ENCODE results near the gene TENM3.

TENM3 gene

GRCh38 chr4:182443070-182443469, 199.9 kb downstream of the TENM3 start:
- Mint-ChIP-seq H3K27ac (no peak overlapping the region), H3K9me3 (no peaks in the 10 kb centered on the region), H3K27me3 (ENCODE audit: low read depth) (peaks cover 13% of the 10 kb centered on the region), H3K36me3 (ENCODE audit: low read depth) (peaks cover 5% of the 10 kb centered on the region), H3K4me1 (peaks cover 5% of the 10 kb centered on the region), H3K4me3 (no peak overlapping the region)
- TF ChIP-seq, protein P1, sequence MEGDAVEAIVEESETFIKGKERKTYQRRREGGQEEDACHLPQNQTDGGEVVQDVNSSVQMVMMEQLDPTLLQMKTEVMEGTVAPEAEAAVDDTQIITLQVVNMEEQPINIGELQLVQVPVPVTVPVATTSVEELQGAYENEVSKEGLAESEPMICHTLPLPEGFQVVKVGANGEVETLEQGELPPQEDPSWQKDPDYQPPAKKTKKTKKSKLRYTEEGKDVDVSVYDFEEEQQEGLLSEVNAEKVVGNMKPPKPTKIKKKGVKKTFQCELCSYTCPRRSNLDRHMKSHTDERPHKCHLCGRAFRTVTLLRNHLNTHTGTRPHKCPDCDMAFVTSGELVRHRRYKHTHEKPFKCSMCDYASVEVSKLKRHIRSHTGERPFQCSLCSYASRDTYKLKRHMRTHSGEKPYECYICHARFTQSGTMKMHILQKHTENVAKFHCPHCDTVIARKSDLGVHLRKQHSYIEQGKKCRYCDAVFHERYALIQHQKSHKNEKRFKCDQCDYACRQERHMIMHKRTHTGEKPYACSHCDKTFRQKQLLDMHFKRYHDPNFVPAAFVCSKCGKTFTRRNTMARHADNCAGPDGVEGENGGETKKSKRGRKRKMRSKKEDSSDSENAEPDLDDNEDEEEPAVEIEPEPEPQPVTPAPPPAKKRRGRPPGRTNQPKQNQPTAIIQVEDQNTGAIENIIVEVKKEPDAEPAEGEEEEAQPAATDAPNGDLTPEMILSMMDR (IDR thresholded peaks at IDR 0.05; ENCODE audit: unreplicated experiment in 3 of 3): no peak

GRCh38 chr4:182447767-182448280, 204.6 kb downstream of the TENM3 start:
- H3K9me3 Mint-ChIP-seq: no peaks in the 10 kb centered on the region
- peak overlapping the region; percentile 82 to 94 (median 93) for H3K4me3 Mint-ChIP-seq
- peak overlapping the region; percentile 60 to 81 (median 76) for H3K27ac Mint-ChIP-seq
- H3K36me3 Mint-ChIP-seq (ENCODE audit: low read depth): no peaks in the 10 kb centered on the region
- peaks cover 19% of the 10 kb centered on the region for H3K27me3 Mint-ChIP-seq (ENCODE audit: low read depth)
- peaks cover 19% of the 10 kb centered on the region for H3K4me1 Mint-ChIP-seq
- TF ChIP-seq, protein P1 (IDR thresholded peaks at IDR 0.05; ENCODE audit: unreplicated experiment in 3 of 3): no peak

- H3K4me1 Mint-ChIP-seq: peaks cover 19% of the 10 kb centered on the region
- no peaks in the 10 kb centered on the region for H3K36me3 Mint-ChIP-seq (ENCODE audit: low read depth)
- H3K4me3 Mint-ChIP-seq: peak overlapping the region; percentile 82 to 95 (median 92)
- TF ChIP-seq, protein P1 (IDR thresholded peaks at IDR 0.05; ENCODE audit: unreplicated experiment in 3 of 3): no peak
- H3K9me3 Mint-ChIP-seq: no peaks in the 10 kb centered on the region
- H3K27ac Mint-ChIP-seq: peak overlapping the region; percentile 48 to 82 (median 60)
- H3K27me3 Mint-ChIP-seq (ENCODE audit: low read depth): peaks cover 19% of the 10 kb centered on the region
These were observed 205.3 kb downstream of the TENM3 start for GRCh38 chr4:182448281-182449151.

DNA sequence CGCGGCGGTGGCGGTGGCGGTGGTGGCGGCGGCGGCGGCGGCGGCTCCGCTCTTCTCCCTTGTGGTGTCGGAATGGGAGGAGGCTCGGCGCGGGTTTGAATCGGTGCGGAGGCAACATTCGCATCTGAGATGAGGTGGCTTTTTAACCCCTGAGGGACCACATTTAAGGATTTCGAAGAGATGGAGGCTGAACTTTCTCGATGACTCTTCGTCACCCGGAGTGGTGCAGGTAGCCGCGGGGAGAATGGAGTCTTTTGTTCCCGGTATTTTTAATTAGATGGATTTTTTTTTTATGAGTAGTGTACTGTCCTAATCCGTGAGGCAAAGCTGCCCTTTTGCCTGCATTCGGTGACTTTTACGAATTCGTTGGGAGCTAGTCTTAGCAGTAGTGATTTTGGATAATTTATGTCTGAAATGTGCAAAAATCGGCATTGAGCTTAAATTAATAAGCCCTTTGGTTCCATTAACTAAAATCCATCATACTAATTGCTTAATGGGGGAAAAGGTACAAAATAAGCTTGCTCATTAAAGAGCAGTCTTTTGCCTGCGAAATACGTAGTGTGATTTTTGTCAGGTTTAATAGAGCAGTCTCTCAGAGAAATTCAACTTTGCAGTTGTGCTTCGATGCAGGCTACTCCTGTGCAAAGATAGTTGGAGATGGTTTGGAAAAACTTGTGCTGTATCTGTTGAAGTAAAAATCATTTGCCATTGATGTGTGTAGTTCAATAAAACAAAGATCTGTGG, 206.2 kb downstream of the TENM3 start:
- Mint-ChIP-seq H3K27ac (peak overlapping the region; percentile 60 to 86 (median 82)), H3K4me3 (peak overlapping the region; percentile 82 to 98 (median 95)), H3K4me1 (peaks cover 19% of the 10 kb centered on the region), H3K27me3 (ENCODE audit: low read depth) (peaks cover 19% of the 10 kb centered on the region), H3K9me3 (no peaks in the 10 kb centered on the region), H3K36me3 (ENCODE audit: low read depth) (no peaks in the 10 kb centered on the region)
- TF ChIP-seq, protein P1 (IDR thresholded peaks at IDR 0.05; ENCODE audit: unreplicated experiment in 3 of 3): no peak

DNA sequence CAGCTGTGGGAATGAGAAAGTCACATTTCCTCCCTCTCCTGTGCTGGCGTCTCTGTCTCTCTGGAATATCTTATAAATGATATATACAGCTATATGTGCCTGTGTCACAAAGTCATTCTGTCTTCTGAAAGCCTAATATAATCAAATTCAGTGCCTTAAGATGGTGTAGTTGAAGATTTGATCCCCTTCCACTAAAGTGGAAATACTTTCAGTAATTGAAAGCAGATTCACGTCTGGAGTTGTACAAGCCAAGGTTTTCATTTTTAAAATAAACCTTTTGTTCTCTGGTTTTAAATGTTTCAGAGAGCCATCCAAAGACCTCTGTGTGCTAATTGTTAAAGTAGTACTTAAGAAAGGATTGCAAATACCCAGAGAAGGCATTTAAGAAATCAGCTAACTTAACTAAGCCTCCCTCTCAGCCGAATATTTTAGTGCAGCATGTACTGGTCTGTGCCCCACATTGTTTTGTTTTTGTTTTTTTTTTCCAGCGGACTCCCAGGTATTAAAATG, 206.8 kb downstream of the TENM3 start:
- H3K36me3 Mint-ChIP-seq (ENCODE audit: low read depth): no peaks in the 10 kb centered on the region

More for the DNA sequence above, 206.8 kb downstream of the TENM3 start:
- Mint-ChIP-seq H3K27me3 (ENCODE audit: low read depth) (peaks cover 19% of the 10 kb centered on the region), H3K4me3 (peak overlapping the region; percentile 82 to 98 (median 95)), H3K27ac (peak overlapping the region; percentile 60 to 86 (median 82)), H3K9me3 (no peaks in the 10 kb centered on the region), H3K4me1 (peaks cover 22% of the 10 kb centered on the region)
- TF ChIP-seq, protein P1 (IDR thresholded peaks at IDR 0.05; ENCODE audit: unreplicated experiment in 3 of 3): no peak

Data from nephron (organoid).